Memory B cell (primary cell): ENCODE results near the gene MRPL4.

ENCODE experiments used
- ATAC-seq: fragments of 150-1000 bp; cut with Tn5 transposase; 2 replicates; pipeline ENCODE4 v1.10.0; 2021; ENCODE audit warnings: low read depth, mild to moderate bottlenecking, moderate library complexity
- DNase-seq, 2 donors: peaks; one replicate each; pipeline ENCODE4 v3.0.0; 2022; ENCODE audit warnings: low spot score in 2 of 2
- H3K27ac Mint-ChIP-seq: one replicate; pipeline ENCODE4 v1.8.0; 2022; ENCODE audit warnings: mild to moderate bottlenecking, moderate library complexity, mixed read lengths
- H3K27me3 Mint-ChIP-seq: one replicate; pipeline ENCODE4 v1.8.0; 2022; ENCODE audit warnings: mixed read lengths
- H3K36me3 Mint-ChIP-seq: one replicate; pipeline ENCODE4 v1.8.0; 2022; ENCODE audit warnings: mild to moderate bottlenecking, mixed read lengths
- H3K4me1 Mint-ChIP-seq: one replicate; pipeline ENCODE4 v1.8.0; 2022; ENCODE audit warnings: mixed read lengths
- H3K4me3 Mint-ChIP-seq: one replicate; pipeline ENCODE4 v1.8.0; 2022; ENCODE audit warnings: mild to moderate bottlenecking, moderate library complexity, mixed read lengths
- H3K9me3 Mint-ChIP-seq: one replicate; pipeline ENCODE4 v1.8.0; 2022; ENCODE audit warnings: mixed read lengths

MRPL4 gene

GRCh38 chr19:10283301-10284064, 31.5 kb downstream of the MRPL4 start:
- DNase-seq (no peak), ATAC-seq (no peak)
- Mint-ChIP-seq H3K4me1 (peaks cover 14% of the 10 kb centered on the region), H3K9me3 (no peaks in the 10 kb centered on the region), H3K27me3 (peaks cover 2% of the 10 kb centered on the region), H3K36me3 (peaks cover 14% of the 10 kb centered on the region), H3K4me3 (no peak overlapping the region), H3K27ac (no peak overlapping the region)

GRCh38 chr19:10284065-10284959, 32.3 kb downstream of the MRPL4 start:
- Mint-ChIP-seq H3K27me3 (peaks cover 6% of the 10 kb centered on the region), H3K27ac (no peak overlapping the region), H3K9me3 (no peaks in the 10 kb centered on the region), H3K36me3 (peaks cover 10% of the 10 kb centered on the region), H3K4me1 (peaks cover 16% of the 10 kb centered on the region), H3K4me3 (no peak overlapping the region)
- DNase-seq = no peak
- no peak for ATAC-seq

GRCh38 chr19:10284960-10285278, 32.9 kb downstream of the MRPL4 start:
- H3K4me3 Mint-ChIP-seq = no peak overlapping the region
- peaks cover 6% of the 10 kb centered on the region for H3K27me3 Mint-ChIP-seq
- no peak for ATAC-seq
- DNase-seq = no peak
- peaks cover 15% of the 10 kb centered on the region for H3K4me1 Mint-ChIP-seq
- no peaks in the 10 kb centered on the region for H3K9me3 Mint-ChIP-seq
- H3K27ac Mint-ChIP-seq = no peak overlapping the region
- peaks cover 10% of the 10 kb centered on the region for H3K36me3 Mint-ChIP-seq

- no peak overlapping the region for H3K27ac Mint-ChIP-seq
- no peak overlapping the region for H3K4me3 Mint-ChIP-seq
- no peaks in the 10 kb centered on the region for H3K9me3 Mint-ChIP-seq
- DNase-seq (no peak), ATAC-seq (no peak)
- H3K27me3 Mint-ChIP-seq = peaks cover 9% of the 10 kb centered on the region
- peaks cover 10% of the 10 kb centered on the region for H3K36me3 Mint-ChIP-seq
- H3K4me1 Mint-ChIP-seq = peaks cover 17% of the 10 kb centered on the region
Measured at GRCh38 chr19:10285393-10285792, 33.4 kb downstream of the MRPL4 start.

GRCh38 chr19:10286803-10287737, 35.1 kb downstream of the MRPL4 start, which contains the start of gene ICAM4:
Gene ICAM4 (plus strand): TSS chr19:10286955. CDS start chr19:10287013, 58 bp downstream.
- H3K36me3 Mint-ChIP-seq = peaks cover 10% of the 10 kb centered on the region
- DNase-seq (peak in 1 of 2 donors; percentile 47), ATAC-seq (no peak)
- H3K4me1 Mint-ChIP-seq = peaks cover 28% of the 10 kb centered on the region
- H3K4me3 Mint-ChIP-seq = peak within 1 kb of the TSS; percentile 57
- H3K27me3 Mint-ChIP-seq = peaks cover 14% of the 10 kb centered on the region
- peak within 1 kb of the TSS; percentile 81 for H3K27ac Mint-ChIP-seq
- H3K9me3 Mint-ChIP-seq = no peaks in the 10 kb centered on the region

GRCh38 chr19:10288662-10289166, 36.7 kb downstream of the MRPL4 start:
- peak overlapping the region; percentile 31 for H3K27ac Mint-ChIP-seq

GRCh38 chr19:10289167-10289835, 37.3 kb downstream of the MRPL4 start:
- DNase-seq (peak; percentile 50 to 65), ATAC-seq (peak; percentile 62)
- no peaks in the 10 kb centered on the region for H3K9me3 Mint-ChIP-seq
- H3K36me3 Mint-ChIP-seq = peaks cover 5% of the 10 kb centered on the region
- H3K4me3 Mint-ChIP-seq = peak overlapping the region; percentile 73
- H3K27ac Mint-ChIP-seq = peak overlapping the region; percentile 31
- peaks cover 21% of the 10 kb centered on the region for H3K27me3 Mint-ChIP-seq
- peaks cover 34% of the 10 kb centered on the region for H3K4me1 Mint-ChIP-seq

More at GRCh38 chr19:10288662-10289166, 36.7 kb downstream of the MRPL4 start:
- peaks cover 8% of the 10 kb centered on the region for H3K36me3 Mint-ChIP-seq
- peaks cover 21% of the 10 kb centered on the region for H3K27me3 Mint-ChIP-seq
- no peaks in the 10 kb centered on the region for H3K9me3 Mint-ChIP-seq
- peak overlapping the region; percentile 73 for H3K4me3 Mint-ChIP-seq
- ATAC-seq (no peak), DNase-seq (no peak)
- peaks cover 34% of the 10 kb centered on the region for H3K4me1 Mint-ChIP-seq

GRCh38 chr19:10289836-10290356, 37.9 kb downstream of the MRPL4 start, which contains the start of gene ICAM5:
Gene ICAM5 (plus strand): TSS chr19:10289952. CDS start chr19:10290044, 92 bp downstream.
- Mint-ChIP-seq H3K27ac (peak within 1 kb of the TSS; percentile 85), H3K36me3 (peaks cover 5% of the 10 kb centered on the region), H3K4me3 (peak within 1 kb of the TSS; percentile 81), H3K9me3 (no peaks in the 10 kb centered on the region), H3K4me1 (peaks cover 34% of the 10 kb centered on the region), H3K27me3 (peaks cover 23% of the 10 kb centered on the region)
- peak in 1 of 2 donors; percentile 49 for DNase-seq
- ATAC-seq = peak; percentile 14

GRCh38 chr19:10290357-10290875, 38.4 kb downstream of the MRPL4 start:
- peak overlapping the region; percentile 81 for H3K4me3 Mint-ChIP-seq
- no peak for ATAC-seq
- no peaks in the 10 kb centered on the region for H3K9me3 Mint-ChIP-seq
- peak overlapping the region; percentile 85 for H3K27ac Mint-ChIP-seq
- peaks cover 24% of the 10 kb centered on the region for H3K27me3 Mint-ChIP-seq
- peak; percentile 29 to 47 for DNase-seq
- peaks cover 36% of the 10 kb centered on the region for H3K4me1 Mint-ChIP-seq
- H3K36me3 Mint-ChIP-seq = no peaks in the 10 kb centered on the region

- Mint-ChIP-seq H3K27ac (peak overlapping the region; percentile 85), H3K36me3 (no peaks in the 10 kb centered on the region), H3K27me3 (peaks cover 27% of the 10 kb centered on the region), H3K9me3 (no peaks in the 10 kb centered on the region), H3K4me3 (peak overlapping the region; percentile 81), H3K4me1 (peaks cover 39% of the 10 kb centered on the region)
- DNase-seq = peak; percentile 42 to 48
- peak; percentile 9 for ATAC-seq
Measured at GRCh38 chr19:10290876-10291553, 39.0 kb downstream of the MRPL4 start.

GRCh38 chr19:10291554-10292205, 39.7 kb downstream of the MRPL4 start:
- Mint-ChIP-seq H3K4me1 (peaks cover 39% of the 10 kb centered on the region), H3K27ac (peak overlapping the region; percentile 85), H3K36me3 (no peaks in the 10 kb centered on the region), H3K27me3 (peaks cover 27% of the 10 kb centered on the region), H3K9me3 (no peaks in the 10 kb centered on the region), H3K4me3 (peak overlapping the region; percentile 81)
- ATAC-seq = no peak
- DNase-seq = peak; percentile 33 to 61
